Activated naive CD8-positive, alpha-beta T cell treated with anti-CD3 and anti-CD28 coated beads for 36 hours (primary cell): Measurements from ENCODE around the gene ACSBG1. TPM values are rescaled to one million over a fixed set of nuclear protein-coding genes. Genes with fewer than 3 reads are reported as not detected.

ENCODE experiments used
- DNase-seq: peaks from one replicate; pipeline ENCODE4 v3.0.0; 2021
- H3K27ac Mint-ChIP-seq: one replicate; pipeline ENCODE4 v1.8.0; 2022; ENCODE audit warnings: mild to moderate bottlenecking, moderate library complexity, mixed read lengths
- H3K27me3 Mint-ChIP-seq: one replicate; pipeline ENCODE4 v1.8.0; 2022; ENCODE audit warnings: mild to moderate bottlenecking, mixed read lengths
- H3K36me3 Mint-ChIP-seq: one replicate; pipeline ENCODE4 v1.8.0; 2021; ENCODE audit warnings: mild to moderate bottlenecking, mixed read lengths
- H3K4me1 Mint-ChIP-seq: one replicate; pipeline ENCODE4 v1.8.0; 2021; ENCODE audit warnings: mixed read lengths
- H3K4me3 Mint-ChIP-seq: one replicate; pipeline ENCODE4 v1.8.0; 2022; ENCODE audit warnings: mild to moderate bottlenecking, moderate library complexity, mixed read lengths
- H3K9me3 Mint-ChIP-seq: one replicate; pipeline ENCODE4 v1.8.0; 2022; ENCODE audit warnings: mixed read lengths
- total RNA-seq, 2 experiments: library from RNA; stranded (reverse); gene quantifications; one replicate each; pipeline ENCODE4 v1.2.3, GENCODE V29; 2021

Gene ACSBG1, protein sequence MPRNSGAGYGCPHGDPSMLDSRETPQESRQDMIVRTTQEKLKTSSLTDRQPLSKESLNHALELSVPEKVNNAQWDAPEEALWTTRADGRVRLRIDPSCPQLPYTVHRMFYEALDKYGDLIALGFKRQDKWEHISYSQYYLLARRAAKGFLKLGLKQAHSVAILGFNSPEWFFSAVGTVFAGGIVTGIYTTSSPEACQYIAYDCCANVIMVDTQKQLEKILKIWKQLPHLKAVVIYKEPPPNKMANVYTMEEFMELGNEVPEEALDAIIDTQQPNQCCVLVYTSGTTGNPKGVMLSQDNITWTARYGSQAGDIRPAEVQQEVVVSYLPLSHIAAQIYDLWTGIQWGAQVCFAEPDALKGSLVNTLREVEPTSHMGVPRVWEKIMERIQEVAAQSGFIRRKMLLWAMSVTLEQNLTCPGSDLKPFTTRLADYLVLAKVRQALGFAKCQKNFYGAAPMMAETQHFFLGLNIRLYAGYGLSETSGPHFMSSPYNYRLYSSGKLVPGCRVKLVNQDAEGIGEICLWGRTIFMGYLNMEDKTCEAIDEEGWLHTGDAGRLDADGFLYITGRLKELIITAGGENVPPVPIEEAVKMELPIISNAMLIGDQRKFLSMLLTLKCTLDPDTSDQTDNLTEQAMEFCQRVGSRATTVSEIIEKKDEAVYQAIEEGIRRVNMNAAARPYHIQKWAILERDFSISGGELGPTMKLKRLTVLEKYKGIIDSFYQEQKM
- under 1 TPM in 1 of 2 experiments, not detected in 1; 0.24 TPM for total RNA-seq

DNA sequence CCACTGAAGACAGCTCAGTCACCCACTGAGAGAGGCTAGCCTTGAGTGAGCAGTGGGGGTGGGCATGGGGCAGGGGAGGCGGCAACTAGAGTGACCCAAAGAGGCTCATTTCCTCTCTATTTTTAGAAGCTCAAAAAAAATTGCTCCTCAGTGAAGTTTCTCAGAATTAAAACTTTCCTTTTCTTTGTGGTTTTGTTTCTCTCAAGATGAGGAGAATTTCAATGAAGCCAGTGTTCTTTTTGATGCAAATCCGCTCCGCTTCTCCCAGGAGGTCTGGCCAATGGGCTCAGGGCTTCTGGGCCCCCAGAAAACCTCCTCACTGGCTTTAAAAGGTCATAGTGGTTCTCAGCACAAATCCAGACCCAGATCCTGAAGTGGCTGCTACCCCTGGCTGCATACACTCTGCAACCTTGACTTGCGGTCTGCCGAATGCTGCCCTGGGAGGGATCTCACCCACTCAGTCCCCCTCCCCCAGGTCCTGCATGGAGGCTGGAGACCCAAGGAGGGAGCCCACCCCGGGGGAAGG, at the start of gene ACSBG1:
TSS of gene ACSBG1 (minus strand) at position 51 of the 526 bp plus-strand sequence. CDS start 64 bp downstream, outside the sequence.
- H3K4me1 Mint-ChIP-seq = peaks cover 4% of the 10 kb centered on the region
- H3K4me3 Mint-ChIP-seq = no peak within 1 kb of the TSS
- H3K9me3 Mint-ChIP-seq = no peaks in the 10 kb centered on the region
- H3K36me3 Mint-ChIP-seq = no peaks in the 10 kb centered on the region
- no peak within 1 kb of the TSS for H3K27ac Mint-ChIP-seq
- DNase-seq = no peak
- no peaks in the 10 kb centered on the region for H3K27me3 Mint-ChIP-seq

DNA sequence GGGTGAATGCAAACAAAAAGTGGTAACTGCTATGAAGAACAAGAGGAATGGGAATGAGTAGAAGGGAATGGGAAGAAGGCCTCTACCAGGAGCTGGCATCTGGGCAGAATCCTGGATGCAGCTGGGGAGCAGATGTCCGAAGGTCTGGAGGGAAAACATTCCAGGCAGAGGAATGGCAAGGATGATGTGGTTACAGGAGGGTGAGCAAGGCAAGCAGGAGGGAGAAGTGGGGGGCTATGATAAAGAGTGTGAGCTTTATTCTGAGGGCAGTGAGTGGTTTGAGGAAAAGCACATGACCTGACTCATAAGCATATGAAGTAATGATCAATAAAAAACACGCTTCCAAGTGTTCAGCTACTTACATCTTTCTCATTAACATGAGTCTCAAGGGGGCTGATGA, 48.0 kb upstream of the ACSBG1 start:
- no peak overlapping the region for H3K4me3 Mint-ChIP-seq
- no peaks in the 10 kb centered on the region for H3K27me3 Mint-ChIP-seq
- H3K4me1 Mint-ChIP-seq = no peaks in the 10 kb centered on the region
- H3K36me3 Mint-ChIP-seq = peaks cover 18% of the 10 kb centered on the region
- no peak for DNase-seq
- no peaks in the 10 kb centered on the region for H3K9me3 Mint-ChIP-seq
- H3K27ac Mint-ChIP-seq = no peak overlapping the region

DNA sequence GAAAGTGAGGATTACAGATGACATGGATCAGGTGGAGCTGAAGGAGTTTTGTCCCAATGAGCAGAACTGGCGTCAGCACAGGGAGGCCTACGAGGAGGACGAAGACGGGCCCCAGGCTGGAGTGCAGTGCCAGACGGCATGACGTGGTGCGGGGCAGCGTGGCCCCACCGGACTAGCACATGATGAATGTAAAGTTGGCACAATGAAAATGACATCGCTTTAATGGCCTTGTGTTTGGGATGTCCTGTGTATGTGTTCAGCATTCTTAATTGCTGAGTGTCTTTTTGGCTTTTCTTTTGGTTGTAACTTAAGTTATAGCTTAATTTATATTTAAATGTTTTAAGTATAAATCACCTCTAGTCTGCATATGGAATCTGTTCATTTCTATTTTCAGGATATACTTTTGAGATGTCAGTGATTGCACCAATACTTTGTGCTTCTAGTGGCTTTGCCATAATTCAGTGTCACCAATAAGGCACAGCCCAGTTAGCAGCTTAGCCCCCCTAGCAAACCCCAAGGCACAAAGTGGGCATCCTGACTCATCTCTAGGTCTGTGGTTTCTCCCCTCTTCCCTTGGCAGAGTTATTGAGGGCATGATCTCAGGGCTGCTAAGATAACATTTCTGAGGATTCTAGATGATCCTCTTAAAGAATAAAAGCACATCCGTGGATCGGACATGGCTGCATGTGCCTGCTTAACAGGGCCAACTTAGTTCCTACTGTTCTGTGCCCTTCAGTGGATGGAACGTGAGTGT, 46.1 kb upstream of the ACSBG1 start:
- no peak overlapping the region for H3K27ac Mint-ChIP-seq
- H3K36me3 Mint-ChIP-seq = peaks cover 16% of the 10 kb centered on the region
- H3K4me3 Mint-ChIP-seq = no peak overlapping the region
- H3K4me1 Mint-ChIP-seq = no peaks in the 10 kb centered on the region
- no peaks in the 10 kb centered on the region for H3K27me3 Mint-ChIP-seq
- no peak for DNase-seq
- no peaks in the 10 kb centered on the region for H3K9me3 Mint-ChIP-seq

DNA sequence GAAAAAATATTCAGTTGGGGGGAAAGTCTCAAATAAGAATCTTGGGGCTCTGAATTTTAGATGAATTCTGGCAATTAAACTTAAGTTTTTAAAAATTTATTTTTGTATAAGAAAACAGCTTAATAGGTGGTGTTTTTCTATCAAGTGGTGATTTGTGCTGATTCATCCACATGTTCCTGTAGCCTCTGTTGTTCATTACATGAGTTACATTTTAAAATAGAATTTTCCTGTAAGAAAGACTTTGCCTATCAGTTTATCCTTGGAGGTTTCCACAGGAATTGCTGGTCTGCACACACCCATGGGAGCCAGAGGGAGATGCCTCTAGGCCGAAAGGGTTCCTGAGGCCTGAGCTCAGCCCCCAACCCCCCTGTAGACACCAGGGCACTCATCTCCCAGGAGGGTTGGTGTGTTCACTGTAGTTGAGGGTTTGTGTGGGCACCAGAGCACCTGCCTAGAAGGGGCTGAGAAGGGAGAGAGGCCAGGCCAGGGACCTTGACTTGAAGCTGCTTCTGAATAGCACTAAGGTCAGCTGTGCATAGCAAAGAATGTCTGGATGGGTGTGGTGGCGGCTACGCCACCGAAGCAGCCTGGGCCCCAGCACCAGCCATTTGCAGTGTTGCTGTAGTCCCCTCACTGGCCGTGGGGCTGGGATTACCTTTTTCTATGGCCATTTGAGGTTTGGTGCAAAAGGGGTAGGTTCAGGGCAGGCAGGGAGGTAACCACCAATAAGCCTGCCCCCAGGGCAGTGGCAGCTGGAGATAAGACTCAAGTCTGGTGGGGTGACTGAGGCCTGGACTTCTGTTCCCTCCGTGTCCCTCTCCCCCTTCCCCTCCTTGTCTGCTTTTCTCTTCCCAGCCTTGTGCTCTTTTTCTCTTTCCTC, 41.9 kb upstream of the ACSBG1 start:
- no peak for DNase-seq
- H3K27ac Mint-ChIP-seq = peak overlapping the region; percentile 25
- peaks cover 21% of the 10 kb centered on the region for H3K36me3 Mint-ChIP-seq
- no peak overlapping the region for H3K4me3 Mint-ChIP-seq
- no peaks in the 10 kb centered on the region for H3K27me3 Mint-ChIP-seq
- no peaks in the 10 kb centered on the region for H3K9me3 Mint-ChIP-seq
- no peaks in the 10 kb centered on the region for H3K4me1 Mint-ChIP-seq

DNA sequence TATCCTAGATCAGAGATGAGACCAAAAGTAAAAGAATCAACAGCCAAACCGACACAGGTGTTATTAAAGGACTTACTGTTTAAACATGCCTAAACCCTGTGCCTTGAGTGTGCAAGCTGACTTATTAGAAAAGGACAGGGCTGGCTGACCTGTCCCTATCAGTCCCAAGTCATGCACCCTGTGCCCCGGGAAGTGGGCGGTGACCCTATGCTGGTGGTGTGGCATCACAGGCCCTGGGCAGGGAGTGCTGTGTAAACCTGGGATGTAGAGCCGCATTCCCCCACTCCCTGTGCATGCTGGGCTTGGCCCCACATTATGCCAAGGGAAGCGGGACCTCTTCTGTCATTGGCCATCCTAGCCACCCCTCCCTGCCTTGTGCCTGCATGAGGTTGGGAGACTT, 40.6 kb upstream of the ACSBG1 start:
- Mint-ChIP-seq H3K4me3 (no peak overlapping the region), H3K9me3 (no peaks in the 10 kb centered on the region), H3K4me1 (no peaks in the 10 kb centered on the region), H3K27me3 (no peaks in the 10 kb centered on the region), H3K36me3 (peaks cover 21% of the 10 kb centered on the region), H3K27ac (peak overlapping the region; percentile 17)
- DNase-seq = no peak

DNA sequence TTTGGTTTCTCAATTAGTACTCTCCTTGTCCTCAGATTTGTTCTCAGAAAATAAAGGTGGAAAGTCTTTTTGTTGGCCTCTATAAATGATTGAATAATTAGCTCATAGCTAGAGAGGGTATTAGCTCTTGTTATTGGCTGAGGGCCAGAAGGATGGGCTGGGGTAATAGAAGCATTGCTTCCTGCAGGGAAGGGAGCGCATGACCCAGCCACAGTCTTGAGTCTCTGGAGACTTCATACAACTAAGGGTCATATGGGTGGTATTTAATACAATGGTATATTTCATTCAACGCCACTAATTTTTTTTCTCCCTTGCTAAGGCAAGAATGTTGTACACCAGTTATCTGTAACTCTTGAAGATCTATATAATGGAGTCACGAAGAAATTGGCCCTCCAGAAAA, 38.4 kb upstream of the ACSBG1 start:
- no peaks in the 10 kb centered on the region for H3K9me3 Mint-ChIP-seq
- H3K27me3 Mint-ChIP-seq = no peaks in the 10 kb centered on the region
- DNase-seq = no peak
- H3K36me3 Mint-ChIP-seq = peaks cover 15% of the 10 kb centered on the region
- H3K4me3 Mint-ChIP-seq = no peak overlapping the region
- peaks cover 9% of the 10 kb centered on the region for H3K4me1 Mint-ChIP-seq
- no peak overlapping the region for H3K27ac Mint-ChIP-seq

DNA sequence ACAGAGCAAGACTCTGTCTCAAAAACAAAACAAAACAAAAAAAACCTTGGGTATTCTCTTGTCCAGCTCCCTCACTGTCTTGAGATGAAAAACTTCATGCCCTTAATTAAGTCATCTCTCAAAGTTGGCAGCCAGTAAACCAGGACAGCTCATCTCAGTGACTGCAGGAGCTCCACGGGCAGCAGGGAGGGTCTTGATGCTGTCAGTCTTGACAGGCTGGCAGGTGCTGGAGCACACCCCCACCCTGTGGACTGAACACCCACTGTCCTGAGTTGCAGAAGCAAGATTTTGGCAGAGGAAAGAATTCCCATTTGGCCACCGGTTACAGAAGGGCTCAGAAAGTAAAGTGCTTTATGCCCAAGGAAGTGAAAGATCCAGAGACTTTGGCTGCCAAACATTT, 38.0 kb upstream of the ACSBG1 start:
- H3K4me1 Mint-ChIP-seq = peaks cover 14% of the 10 kb centered on the region
- peak overlapping the region; percentile 10 for H3K27ac Mint-ChIP-seq
- H3K4me3 Mint-ChIP-seq = no peak overlapping the region
- H3K9me3 Mint-ChIP-seq = no peaks in the 10 kb centered on the region
- peaks cover 15% of the 10 kb centered on the region for H3K36me3 Mint-ChIP-seq
- DNase-seq = no peak
- H3K27me3 Mint-ChIP-seq = no peaks in the 10 kb centered on the region

DNA sequence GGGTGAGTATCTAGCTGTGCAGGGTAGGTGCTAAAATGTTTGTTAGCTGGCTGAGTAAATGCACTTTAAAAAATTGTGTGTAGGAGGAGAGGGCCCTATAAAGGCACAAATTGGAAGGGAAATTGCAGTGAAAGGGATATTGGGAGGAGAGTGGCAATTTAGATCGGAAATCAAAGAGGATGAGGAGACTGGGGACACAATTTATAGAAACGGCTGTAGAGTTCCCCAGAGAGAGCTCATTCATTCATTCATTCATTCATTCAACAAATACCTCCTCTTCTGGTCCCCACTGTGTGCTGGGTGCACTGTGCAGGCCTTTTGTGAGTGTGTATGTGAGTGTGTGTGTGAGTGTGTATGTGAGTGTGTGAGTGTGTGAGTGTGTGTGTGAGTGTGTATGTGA, 32.4 kb upstream of the ACSBG1 start:
- Mint-ChIP-seq H3K27me3 (no peaks in the 10 kb centered on the region), H3K27ac (peak overlapping the region; percentile 50), H3K4me3 (peak overlapping the region; percentile 82), H3K4me1 (peaks cover 37% of the 10 kb centered on the region), H3K9me3 (no peaks in the 10 kb centered on the region), H3K36me3 (peaks cover 22% of the 10 kb centered on the region)
- no peak for DNase-seq

DNA sequence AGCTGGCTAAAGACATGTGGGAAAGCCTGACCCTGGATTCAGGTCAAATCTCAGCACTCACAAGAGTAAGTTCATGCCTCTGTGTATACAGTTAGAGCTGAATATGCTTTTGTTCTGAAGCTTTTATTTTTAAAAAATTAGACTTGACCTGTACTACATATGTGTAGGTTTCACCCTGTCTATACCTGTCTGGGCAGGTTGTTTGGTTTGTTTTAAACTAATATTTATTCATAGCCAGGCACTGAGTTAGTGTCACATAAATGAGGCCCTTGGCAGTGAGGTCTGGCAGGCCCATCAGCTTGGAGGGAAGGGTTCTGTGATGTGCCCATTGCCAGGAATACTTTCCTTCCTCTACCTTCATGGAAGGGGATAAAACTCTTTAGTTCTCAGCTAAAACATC, 31.9 kb upstream of the ACSBG1 start:
- Mint-ChIP-seq H3K4me3 (peak overlapping the region; percentile 82), H3K4me1 (peaks cover 37% of the 10 kb centered on the region), H3K36me3 (peaks cover 17% of the 10 kb centered on the region), H3K27me3 (no peaks in the 10 kb centered on the region), H3K9me3 (no peaks in the 10 kb centered on the region), H3K27ac (no peak overlapping the region)
- DNase-seq = no peak

DNA sequence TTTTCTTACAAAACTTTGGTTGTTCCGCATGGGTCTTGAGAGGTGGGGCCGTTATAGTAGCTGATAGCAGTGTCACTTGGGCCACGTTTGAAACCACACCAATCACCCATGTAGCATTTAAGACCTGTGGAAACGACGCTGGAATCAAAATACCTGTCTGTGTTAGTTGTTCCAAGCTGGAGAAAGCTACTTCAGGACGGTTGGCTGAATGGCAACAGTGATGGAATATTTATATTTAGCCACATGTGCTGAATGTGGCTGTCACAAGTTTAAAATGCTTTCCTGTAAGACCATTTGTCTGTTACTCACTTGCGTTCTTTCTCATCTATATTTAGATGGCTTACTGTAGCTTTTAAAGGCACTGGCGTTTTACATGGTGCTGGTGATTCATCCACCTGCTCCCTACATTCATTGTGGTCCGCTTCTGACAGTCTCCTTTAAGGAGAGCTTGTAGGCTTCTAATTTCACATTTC, 31.4 kb upstream of the ACSBG1 start:
- DNase-seq = no peak
- Mint-ChIP-seq H3K36me3 (peaks cover 17% of the 10 kb centered on the region), H3K4me1 (peaks cover 37% of the 10 kb centered on the region), H3K27me3 (no peaks in the 10 kb centered on the region), H3K27ac (peak overlapping the region; percentile 81), H3K9me3 (no peaks in the 10 kb centered on the region), H3K4me3 (peak overlapping the region; percentile 82)

DNA sequence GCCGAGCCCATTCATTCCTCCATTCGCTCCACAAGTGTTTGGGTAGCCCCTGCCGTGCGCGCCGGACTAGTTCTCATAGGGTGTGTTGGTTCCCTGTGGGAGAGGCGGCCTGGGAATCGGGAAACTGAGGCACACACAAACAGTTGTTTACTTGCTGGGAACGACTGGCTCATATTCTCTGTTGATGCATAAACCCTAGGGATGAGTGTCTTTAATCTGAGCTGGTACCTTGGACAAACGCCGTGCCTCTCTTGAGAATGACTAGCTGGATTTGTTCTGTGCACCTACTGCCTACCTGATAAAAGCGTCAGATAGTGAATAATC, 30.7 kb upstream of the ACSBG1 start:
- no peaks in the 10 kb centered on the region for H3K27me3 Mint-ChIP-seq
- H3K27ac Mint-ChIP-seq = peak overlapping the region; percentile 81
- peaks cover 37% of the 10 kb centered on the region for H3K4me1 Mint-ChIP-seq
- no peak for DNase-seq
- H3K9me3 Mint-ChIP-seq = no peaks in the 10 kb centered on the region
- peaks cover 17% of the 10 kb centered on the region for H3K36me3 Mint-ChIP-seq
- peak overlapping the region; percentile 82 for H3K4me3 Mint-ChIP-seq

DNA sequence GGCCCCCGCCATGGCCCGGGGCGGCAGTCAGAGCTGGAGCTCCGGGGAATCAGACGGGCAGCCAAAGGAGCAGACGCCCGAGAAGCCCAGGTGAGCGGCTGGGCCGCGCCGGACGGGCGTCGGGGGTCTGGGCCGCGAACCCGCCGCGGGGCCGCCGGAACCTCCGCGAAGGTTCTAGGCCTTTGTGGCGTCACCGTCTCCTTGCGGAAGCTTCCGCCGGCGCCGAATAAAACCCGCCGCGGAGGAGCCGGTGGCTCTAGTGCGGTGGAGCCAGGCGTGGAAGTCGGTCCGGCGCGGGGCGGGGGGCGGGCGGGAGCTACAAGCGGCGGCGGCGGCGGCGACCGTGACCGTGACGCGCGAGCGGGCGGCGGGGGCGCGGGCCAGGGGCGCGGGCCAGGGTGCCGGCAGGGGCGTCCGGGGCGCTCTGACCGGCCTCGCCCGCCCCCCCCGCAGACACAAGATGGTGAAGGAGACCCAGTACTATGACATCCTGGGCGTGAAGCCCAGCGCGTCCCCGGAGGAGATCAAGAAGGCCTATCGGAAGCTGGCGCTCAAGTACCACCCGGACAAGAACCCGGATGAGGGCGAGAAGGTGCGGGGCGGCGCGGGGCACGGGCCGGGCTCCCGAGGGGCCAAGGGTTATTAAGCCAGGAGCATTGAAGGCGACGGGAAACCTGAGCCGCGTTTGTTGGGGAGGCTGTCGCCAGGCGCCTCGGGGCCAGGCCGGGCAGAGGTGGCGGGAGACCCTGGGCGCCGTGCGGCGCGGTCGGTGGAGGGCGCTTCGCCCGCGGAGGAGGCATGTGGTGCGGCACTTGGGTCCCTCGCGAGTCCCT, 30.2 kb upstream of the ACSBG1 start, which contains the start of gene DNAJA4:
TSS of gene DNAJA4 (plus strand) at position 259 of the 833 bp plus-strand sequence. CDS start at position 461, 202 bp downstream.
- no peaks in the 10 kb centered on the region for H3K9me3 Mint-ChIP-seq
- peak within 1 kb of the TSS; percentile 82 for H3K4me3 Mint-ChIP-seq
- DNase-seq = peak; percentile 60
- no peaks in the 10 kb centered on the region for H3K27me3 Mint-ChIP-seq
- H3K36me3 Mint-ChIP-seq = peaks cover 17% of the 10 kb centered on the region
- H3K27ac Mint-ChIP-seq = peak within 1 kb of the TSS; percentile 81
- H3K4me1 Mint-ChIP-seq = peaks cover 37% of the 10 kb centered on the region

- peak overlapping the region; percentile 72 for H3K27ac Mint-ChIP-seq
- DNase-seq = peak; percentile 14
These were observed 29.5 kb upstream of the ACSBG1 start for GRCh38 chr15:78263907-78264303.

More at GRCh38 chr15:78263907-78264303, 29.5 kb upstream of the ACSBG1 start:
- Mint-ChIP-seq H3K27me3 (no peaks in the 10 kb centered on the region), H3K36me3 (peaks cover 17% of the 10 kb centered on the region), H3K4me3 (peak overlapping the region; percentile 37), H3K4me1 (peaks cover 34% of the 10 kb centered on the region), H3K9me3 (no peaks in the 10 kb centered on the region)
